Body of pancreas (tissue), 4 donors: ENCODE data around the gene PTPRN2.

Experiments used
- CTCF ChIP-seq, 7 experiments: fragments of 450-650 bp in 4 of 7; fragments of 200-600 bp in 3 of 7; sonication (generic) in 3 of 7; IDR thresholded peaks; one replicate each; pipeline ENCODE4 v1.5.1; 2016 to 2019; ENCODE audit warnings: antibody characterized with exemption in 7 of 7
- POLR2A ChIP-seq, 3 donors: fragments of 450-650 bp; IDR thresholded peaks; one replicate each; pipeline ENCODE4 v1.6.1; 2016; ENCODE audit warnings: antibody characterized with exemption in 3 of 3, mild to moderate bottlenecking in 2 of 3

- TF ChIP-seq CTCF (IDR thresholded peaks at IDR 0.05) (no peak), POLR2A (IDR thresholded peaks at IDR 0.05) (no peak)
These were observed 1009.8 kb downstream of the PTPRN2 start for GRCh38 chr7:157577796-157578339.
